GM12864 (cell line): ENCODE results near the gene CNKSR1.
A peak's percentile ranks its signal among the peaks of the same experiment; 100 is the strongest.

Experiments
- DNase-seq: peaks from one replicate; pipeline ENCODE4 v3.0.0-alpha.2; 2011; ENCODE audit warnings: low read depth
- H3K4me3 ChIP-seq: 2 replicates; pipeline ENCODE4 v1.5.1; 2011; ENCODE audit warnings: mild to moderate bottlenecking, low read depth, low read length, control low read depth
- CTCF ChIP-seq: IDR thresholded peaks from 2 replicates; pipeline ENCODE4 v1.5.1; 2011; ENCODE audit warnings: low read depth, mild to moderate bottlenecking, moderate library complexity, low read length, control low read depth, inconsistent platforms; ENCODE audit errors: missing control alignments

Gene CNKSR1

GRCh38 chr1:26142159-26142558 lies 35.1 kb upstream of the CNKSR1 start:
- no peak overlapping the region for H3K4me3 ChIP-seq
- no peak for DNase-seq
- no peak for TF ChIP-seq CTCF

GRCh38 chr1:26145041-26145959 lies 32.0 kb upstream of the CNKSR1 start:
- DNase-seq, result peak; percentile 55
- no peak overlapping the region for H3K4me3 ChIP-seq
- peak; percentile 73 for TF ChIP-seq CTCF

GRCh38 chr1:26145960-26146294 lies 31.4 kb upstream of the CNKSR1 start:
- no peak for DNase-seq
- no peak for TF ChIP-seq CTCF
- no peak overlapping the region for H3K4me3 ChIP-seq

- H3K4me3 ChIP-seq, result no peak overlapping the region
- no peak for TF ChIP-seq CTCF
These were observed 28.4 kb upstream of the CNKSR1 start for GRCh38 chr1:26148887-26149286.

GRCh38 chr1:26153966-26154532 lies 23.2 kb upstream of the CNKSR1 start:
- DNase-seq, result no peak
- no peak overlapping the region for H3K4me3 ChIP-seq
- no peak for TF ChIP-seq CTCF

More at GRCh38 chr1:26148887-26149286, 28.4 kb upstream of the CNKSR1 start:
- no peak for DNase-seq

- no peak for DNase-seq
These were observed 22.5 kb upstream of the CNKSR1 start for GRCh38 chr1:26154750-26155149.

More at GRCh38 chr1:26154750-26155149, 22.5 kb upstream of the CNKSR1 start:
- no peak for TF ChIP-seq CTCF
- H3K4me3 ChIP-seq, result no peak overlapping the region
